Hepatic stellate cell (primary cell): ENCODE measurements around the gene MAN2A1.

Source experiments
- DNase-seq: peaks from one replicate; pipeline ENCODE4 v3.0.0; 2011; ENCODE audit warnings: low spot score

Gene MAN2A1

DNA sequence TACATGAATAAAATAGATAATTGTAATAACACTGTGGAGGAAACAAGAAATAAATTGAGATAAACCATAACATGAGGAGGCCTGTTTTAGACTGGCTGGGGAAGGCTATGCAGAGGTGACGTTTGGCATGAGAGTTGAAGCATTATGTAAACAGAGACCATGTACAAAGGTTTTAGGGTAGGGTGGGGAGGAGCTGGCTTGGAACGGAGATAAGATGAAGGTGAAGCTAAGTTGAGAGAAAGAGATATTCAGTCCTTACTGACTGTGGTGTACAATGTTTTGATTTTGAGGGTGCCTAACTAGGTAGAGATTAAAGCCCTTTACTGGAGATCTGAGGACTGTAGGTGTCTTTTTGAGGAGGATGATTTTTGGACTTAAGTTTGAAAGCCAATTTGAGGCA is 17.8 kb downstream of the MAN2A1 start:
- DNase-seq: no peak

GRCh38 chr5:109708813-109709212 is 19.1 kb downstream of the MAN2A1 start:
- DNase-seq: no peak

DNA sequence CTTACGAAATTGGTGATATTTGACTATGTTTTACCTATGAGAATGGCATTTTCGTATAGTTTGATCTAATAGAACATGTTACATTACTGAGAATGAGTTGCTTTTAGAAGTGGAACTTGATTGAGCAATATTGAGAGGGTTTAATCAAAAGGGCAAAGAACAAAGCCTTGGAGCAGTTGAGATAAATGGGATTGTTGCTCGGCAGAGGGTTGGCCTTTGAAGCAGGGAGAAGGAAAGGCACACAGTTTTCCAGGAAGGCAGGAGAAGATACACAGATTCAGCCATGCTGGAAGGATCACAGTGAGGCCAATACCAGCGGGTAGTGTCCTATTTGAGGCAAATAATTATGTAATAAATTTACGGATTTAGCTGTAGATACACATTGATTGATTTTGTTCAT is 19.5 kb downstream of the MAN2A1 start:
- no peak for DNase-seq

GRCh38 chr5:109711673-109712072 is 21.9 kb downstream of the MAN2A1 start:
- DNase-seq: no peak

GRCh38 chr5:109713453-109713852 is 23.7 kb downstream of the MAN2A1 start:
- DNase-seq: no peak

DNA sequence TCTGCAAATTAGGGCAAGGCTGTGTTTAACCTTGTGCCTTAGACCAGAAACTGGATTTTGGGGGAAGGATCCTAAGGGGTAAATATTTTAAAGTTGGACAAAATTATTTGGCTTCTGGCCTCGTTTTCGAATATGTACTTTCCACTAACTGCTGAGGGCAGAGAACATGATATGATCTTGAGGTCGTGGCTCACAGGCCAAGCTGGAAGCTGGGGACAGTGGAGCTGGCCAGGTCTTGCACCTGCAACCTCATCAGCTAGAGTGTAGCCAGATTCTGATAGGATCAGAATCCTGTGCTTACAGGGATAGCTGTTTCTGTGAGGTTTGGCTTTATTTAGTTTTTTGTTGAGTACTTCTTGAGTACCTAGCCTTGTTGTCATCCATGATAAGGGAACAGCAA is 24.9 kb downstream of the MAN2A1 start:
- no peak for DNase-seq

GRCh38 chr5:109718216-109718615 is 28.5 kb downstream of the MAN2A1 start:
- no peak for DNase-seq

GRCh38 chr5:109718632-109719031 is 28.9 kb downstream of the MAN2A1 start:
- no peak for DNase-seq

- no peak for DNase-seq
These were observed 30.3 kb downstream of the MAN2A1 start for GRCh38 chr5:109719978-109720377.

- no peak for DNase-seq
These were observed 32.0 kb downstream of the MAN2A1 start for GRCh38 chr5:109721741-109722140.

GRCh38 chr5:109723606-109724005 is 33.9 kb downstream of the MAN2A1 start:
- DNase-seq: no peak

DNA sequence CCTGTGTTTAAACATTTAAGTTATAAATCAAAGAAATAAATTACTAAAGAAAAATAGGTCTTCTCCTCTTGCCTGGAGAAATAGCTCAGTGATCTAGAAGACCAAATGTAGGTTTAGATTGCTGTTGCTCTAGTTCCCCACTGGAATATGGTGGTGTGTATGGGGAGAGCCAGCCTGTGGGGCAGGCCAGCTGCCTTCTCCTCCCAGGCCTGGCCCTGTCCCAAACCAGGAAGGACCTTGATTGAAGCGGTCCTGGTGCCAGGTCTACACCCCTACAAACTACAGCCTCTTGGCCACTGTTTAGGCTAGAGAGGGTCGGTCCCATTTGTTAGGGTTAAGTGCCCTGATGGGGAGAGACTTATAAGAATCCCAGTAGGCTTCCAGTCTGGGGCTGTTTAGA is 35.4 kb downstream of the MAN2A1 start:
- DNase-seq: no peak

GRCh38 chr5:109739741-109740728 is 50.3 kb downstream of the MAN2A1 start:
- no peak for DNase-seq

GRCh38 chr5:109740966-109741365 is 51.2 kb downstream of the MAN2A1 start:
- DNase-seq: no peak

DNA sequence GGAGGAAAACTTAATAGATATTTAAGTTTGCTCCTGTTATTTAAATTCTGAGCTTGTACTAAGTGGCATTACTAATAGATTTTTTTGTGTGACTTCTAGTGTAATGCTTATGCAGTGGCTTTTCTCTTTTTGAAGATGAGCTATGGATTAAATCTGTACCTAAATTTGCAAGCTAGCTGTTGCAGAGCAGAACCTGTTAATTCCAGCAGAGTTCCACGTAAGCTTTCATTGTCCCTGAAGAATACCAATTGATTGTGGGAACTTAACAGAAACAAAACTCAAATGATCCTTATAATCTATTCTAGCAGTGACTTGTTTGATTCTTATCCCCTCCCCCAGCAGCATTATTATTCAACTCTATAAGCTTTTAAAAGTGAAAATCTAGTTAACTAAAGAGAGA is 51.7 kb downstream of the MAN2A1 start:
- DNase-seq: no peak

- DNase-seq: no peak
These were observed 53.4 kb downstream of the MAN2A1 start for GRCh38 chr5:109743041-109743531.

DNA sequence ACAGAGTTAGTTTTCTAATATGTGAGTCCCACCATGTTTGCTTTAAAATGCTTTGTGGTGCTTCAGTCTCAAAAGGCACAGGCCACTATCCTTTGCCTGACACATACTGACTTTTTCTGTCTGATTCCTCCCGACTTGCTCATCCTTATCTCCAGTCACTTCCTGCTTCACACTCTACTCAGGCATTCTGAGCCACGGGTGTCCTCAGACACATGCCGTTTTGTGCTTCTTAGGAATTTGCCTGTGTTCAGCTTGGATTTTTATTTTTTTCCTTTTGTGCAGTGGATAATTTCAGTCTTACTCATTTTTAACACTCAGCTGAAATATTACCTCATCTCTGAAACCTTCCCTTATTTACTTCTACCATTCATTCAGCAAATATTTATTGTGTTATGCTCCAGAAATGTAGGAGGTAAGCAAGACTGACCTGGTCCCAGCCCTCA is 54.1 kb downstream of the MAN2A1 start:
- peak; percentile 59 for DNase-seq

DNA sequence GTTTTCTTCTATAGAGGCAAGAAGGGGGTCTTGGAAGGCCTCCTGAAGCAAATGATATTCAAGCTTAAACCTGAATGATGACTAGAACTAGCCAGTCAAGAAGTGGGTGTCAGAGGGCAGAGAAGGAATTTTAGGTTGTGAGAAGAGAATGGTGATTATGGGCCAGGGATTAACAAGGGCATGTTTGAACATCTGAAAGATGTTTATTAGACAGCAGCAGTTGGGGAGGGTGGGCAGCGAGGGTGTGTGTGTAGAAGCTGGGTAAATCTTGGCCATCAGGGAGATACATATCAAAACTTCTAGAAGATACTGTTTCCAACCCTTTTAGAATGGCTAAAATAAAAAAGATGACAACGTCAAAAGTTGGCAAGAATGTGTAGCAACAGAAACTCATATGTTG is 54.5 kb downstream of the MAN2A1 start:
- no peak for DNase-seq

- no peak for DNase-seq
These were observed 58.8 kb downstream of the MAN2A1 start for GRCh38 chr5:109748546-109748945.

- DNase-seq: no peak
These were observed 60.7 kb downstream of the MAN2A1 start for GRCh38 chr5:109750463-109750862.

- DNase-seq: no peak
These were observed 63.6 kb downstream of the MAN2A1 start for GRCh38 chr5:109753279-109753678.

DNA sequence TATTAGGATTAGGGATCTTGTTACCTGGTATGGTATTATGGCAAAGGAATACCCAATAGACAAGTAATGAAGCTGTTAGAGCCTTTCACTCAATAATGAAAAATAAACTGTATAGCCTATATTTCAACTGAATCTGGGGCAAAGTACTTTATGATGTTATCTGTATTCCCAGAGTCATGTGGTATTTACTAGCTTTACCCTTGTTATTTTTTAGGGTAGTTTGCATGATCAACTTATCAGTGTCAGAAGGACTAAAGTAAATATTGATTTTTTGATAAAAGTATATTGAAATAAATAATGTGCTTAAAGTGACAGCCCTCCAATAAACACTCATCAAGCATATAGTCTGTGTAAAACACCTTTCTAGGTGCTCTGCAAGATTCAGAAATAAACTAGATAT is 64.6 kb downstream of the MAN2A1 start:
- no peak for DNase-seq

- DNase-seq: no peak
These were observed 66.0 kb downstream of the MAN2A1 start for GRCh38 chr5:109755761-109756160.
